ENCODE data around the gene CEND1. TPM values are rescaled to one million over a fixed set of nuclear protein-coding genes. Genes with fewer than 3 reads are reported as not detected.

The CEND1 gene
- polyA plus RNA-seq, 1 donor from 2014 or later: 11.8 TPM

GRCh38 chr11:765802-766091, 24.1 kb downstream of the CEND1 start:
- Histone ChIP-seq H3K27ac (ENCODE audit: low read length) (no peak overlapping the region), H3K36me3 (ENCODE audit: insufficient read depth, low read length) (no peaks in the 10 kb centered on the region), H3K79me2 (replicated peaks; ENCODE audit: insufficient read depth, low read length) (no peaks in the 10 kb centered on the region), H3K9me2 (ENCODE audit: insufficient read depth, low read length) (no peaks in the 10 kb centered on the region), H3K27me3 (ENCODE audit: insufficient read depth, low read depth, low read length) (no peaks in the 10 kb centered on the region), H3K4me2 (ENCODE audit: low read length) (no peak overlapping the region), H4K20me1 (ENCODE audit: insufficient read depth) (no peaks in the 10 kb centered on the region), H3K9me3 (ENCODE audit: low read length) (no peaks in the 10 kb centered on the region), H3K4me3 (ENCODE audit: low read length) (no peak overlapping the region), H3K9ac (ENCODE audit: low read length) (no peak overlapping the region), H3F3A (ENCODE audit: insufficient read depth, low read length, poor library complexity, severe bottlenecking) (no peaks in the 10 kb centered on the region), H2AFZ (ENCODE audit: low read depth, low read length) (no peak overlapping the region)
- no peak for TF ChIP-seq SMC3 (conservative IDR thresholded peaks at IDR 0.05; ENCODE audit: poor library complexity)
- no peak for TF ChIP-seq POLR2AphosphoS5 (IDR thresholded peaks at IDR 0.05)
- TF ChIP-seq EZH2 (IDR thresholded peaks at IDR 0.05; ENCODE audit: borderline replicate concordance, insufficient read depth, low read length, poor library complexity, severe bottlenecking): no peak
- TF ChIP-seq REST (IDR thresholded peaks at IDR 0.05; ENCODE audit: borderline replicate concordance): no peak
- TF ChIP-seq MXI1 (conservative IDR thresholded peaks at IDR 0.05; ENCODE audit: poor library complexity, severe bottlenecking): no peak
- no peak for TF ChIP-seq RAD21 (conservative IDR thresholded peaks at IDR 0.05)
- no peak for TF ChIP-seq CTCF (IDR thresholded peaks at IDR 0.05; ENCODE audit: poor library complexity, severe bottlenecking)
- TF ChIP-seq EP300 (conservative IDR thresholded peaks at IDR 0.05; ENCODE audit: poor library complexity, severe bottlenecking): no peak
- no peak for TF ChIP-seq TAF1 (IDR thresholded peaks at IDR 0.05; ENCODE audit: low read depth)

GRCh38 chr11:765025-765801, 24.7 kb downstream of the CEND1 start:
- Histone ChIP-seq H3K36me3 (ENCODE audit: insufficient read depth, low read length) (no peaks in the 10 kb centered on the region), H2AFZ (ENCODE audit: low read depth, low read length) (no peak overlapping the region), H4K20me1 (ENCODE audit: insufficient read depth) (no peaks in the 10 kb centered on the region), H3K27me3 (ENCODE audit: insufficient read depth, low read depth, low read length) (no peaks in the 10 kb centered on the region), H3K9ac (ENCODE audit: low read length) (no peak overlapping the region), H3K9me2 (ENCODE audit: insufficient read depth, low read length) (no peaks in the 10 kb centered on the region), H3K27ac (ENCODE audit: low read length) (no peak overlapping the region), H3K9me3 (ENCODE audit: low read length) (no peaks in the 10 kb centered on the region), H3K4me3 (ENCODE audit: low read length) (no peak overlapping the region), H3K4me2 (ENCODE audit: low read length) (no peak overlapping the region), H3K79me2 (replicated peaks; ENCODE audit: insufficient read depth, low read length) (no peaks in the 10 kb centered on the region), H3F3A (ENCODE audit: insufficient read depth, low read length, poor library complexity, severe bottlenecking) (no peaks in the 10 kb centered on the region)
- no peak for TF ChIP-seq EP300 (conservative IDR thresholded peaks at IDR 0.05; ENCODE audit: poor library complexity, severe bottlenecking)
- TF ChIP-seq RAD21 (conservative IDR thresholded peaks at IDR 0.05): peak; percentile 63
- TF ChIP-seq SMC3 (conservative IDR thresholded peaks at IDR 0.05; ENCODE audit: poor library complexity): peak; percentile 49
- peak; percentile 64 for TF ChIP-seq CTCF (IDR thresholded peaks at IDR 0.05; ENCODE audit: poor library complexity, severe bottlenecking)
- no peak for TF ChIP-seq MXI1 (conservative IDR thresholded peaks at IDR 0.05; ENCODE audit: poor library complexity, severe bottlenecking)
- no peak for TF ChIP-seq REST (IDR thresholded peaks at IDR 0.05; ENCODE audit: borderline replicate concordance)
- no peak for TF ChIP-seq POLR2AphosphoS5 (IDR thresholded peaks at IDR 0.05)
- TF ChIP-seq EZH2 (IDR thresholded peaks at IDR 0.05; ENCODE audit: borderline replicate concordance, insufficient read depth, low read length, poor library complexity, severe bottlenecking): no peak
- TF ChIP-seq TAF1 (IDR thresholded peaks at IDR 0.05; ENCODE audit: low read depth): no peak
